Raji (cell line): ENCODE data around the gene NACC2.

Experiments used
- POLR2A ChIP-seq: IDR thresholded peaks from 2 replicates; pipeline ENCODE4 v1.6.1; 2011; ENCODE audit warnings: low read depth, low read length, control low read depth; ENCODE audit not compliant: insufficient read depth

The NACC2 gene

GRCh38 chr9:136026266-136026942, 68.7 kb downstream of the NACC2 start:
- TF ChIP-seq POLR2A = no peak

- no peak for TF ChIP-seq POLR2A
Measured at GRCh38 chr9:136025481-136025880, 69.6 kb downstream of the NACC2 start.

GRCh38 chr9:136024696-136025316, 70.3 kb downstream of the NACC2 start:
- no peak for TF ChIP-seq POLR2A

- TF ChIP-seq POLR2A = no peak
Measured at GRCh38 chr9:136024286-136024685, 70.8 kb downstream of the NACC2 start.

- TF ChIP-seq POLR2A = no peak
Measured at GRCh38 chr9:136023410-136024225, 71.5 kb downstream of the NACC2 start.

- no peak for TF ChIP-seq POLR2A
Measured at GRCh38 chr9:136022731-136023409, 72.2 kb downstream of the NACC2 start.

- no peak for TF ChIP-seq POLR2A
Measured at GRCh38 chr9:136021872-136022681, 73.0 kb downstream of the NACC2 start.

- TF ChIP-seq POLR2A = no peak
Measured at GRCh38 chr9:136021171-136021871, 73.8 kb downstream of the NACC2 start.

- no peak for TF ChIP-seq POLR2A
Measured at GRCh38 chr9:136020671-136021070, 74.4 kb downstream of the NACC2 start.

- TF ChIP-seq POLR2A = no peak
Measured at GRCh38 chr9:136020206-136020605, 74.9 kb downstream of the NACC2 start.

- TF ChIP-seq POLR2A = no peak
Measured at GRCh38 chr9:136019681-136020060, 75.4 kb downstream of the NACC2 start.

GRCh38 chr9:136019041-136019680, 75.9 kb downstream of the NACC2 start:
- TF ChIP-seq POLR2A = no peak

- TF ChIP-seq POLR2A = no peak
Measured at GRCh38 chr9:136018257-136019031, 76.6 kb downstream of the NACC2 start.
